ENCODE results near the gene ADAM22.

- TF ChIP-seq POLR2A (IDR thresholded peaks at IDR 0.05) (no peak), EP300 (IDR thresholded peaks at IDR 0.05) (no peak)
Measured at GRCh38 chr7:87935384-87935706, 1.3 kb downstream of the ADAM22 start.

All from ovary (tissue), 1 donor.